HepG2 (cell line): Measurements from ENCODE around the gene PCNT. TPM values are rescaled to one million over a fixed set of nuclear protein-coding genes. Genes with fewer than 3 reads are reported as not detected.

ENCODE experiments used
- ATAC-seq: fragments of 200-7000 bp; cut with Tn5 transposase; 3 replicates; pipeline ENCODE4 v1.9.1; 2020; ENCODE audit warnings: mild to moderate bottlenecking, moderate library complexity
- BruUV-seq: library from RNA; stranded (reverse); fragments of 400-500 nt; replicated peaks from 2 replicates; lab custom pipeline; 2021; lab: Mats Ljungman, UMichigan
- CTCF ChIA-PET: fragments of 300-600 bp; formaldehyde crosslinking; extraction: SDS; loops from one replicate; lab custom pipeline; 2021; ENCODE audit warnings: low total read pairs, inconsistent platforms, low intra/inter-chr PET ratio; lab: Yijun Ruan, JAX
- POLR2A ChIA-PET: fragments of 350-600 bp; sonication (Branson Sonifier 250); formaldehyde crosslinking; loops from one replicate; lab custom pipeline; 2020; ENCODE audit warnings: antibody characterized with exemption, inconsistent platforms; lab: Yijun Ruan, JAX
- DNase-seq: peaks from one replicate; pipeline ENCODE4 v3.0.0-alpha.2; 2015; ENCODE audit warnings: low spot score
- FAIRE-seq: peaks from 3 replicates; lab custom pipeline; 2011; peaks lifted over from hg19 to GRCh38; lab: Jason Lieb, UNC
- H2AFZ ChIP-seq: one replicate; pipeline ENCODE4 v1.6.1; 2011; ENCODE audit warnings: low read length, inconsistent platforms
- H3K27ac ChIP-seq: fragments of 300-600 bp; 3 replicates; pipeline ENCODE4 v1.8.0; 2011; ENCODE audit warnings: mixed run types, mild to moderate bottlenecking, mixed read lengths, low read length, inconsistent platforms; ENCODE audit not compliant: insufficient read depth; ENCODE audit errors: extremely low read length
- H3K27me3 ChIP-seq, 2 experiments: fragments of 200-600 bp in 1 of 2; 2 replicates in 1 of 2; 3 replicates in 1 of 2; pipeline versions ENCODE4 v1.6.0 to v1.8.0; 2011; ENCODE audit warnings: low read length in 2 of 2, mild to moderate bottlenecking in 2 of 2, moderate library complexity in 2 of 2, inconsistent platforms in 1 of 2; ENCODE audit not compliant: insufficient read depth in 2 of 2, control insufficient read depth in 1 of 2
- H3K36me3 ChIP-seq, 2 experiments: fragments of 200-600 bp in 1 of 2; replicated peaks in 1 of 2; 2 replicates in 1 of 2; 3 replicates in 1 of 2; pipeline versions ENCODE4 v1.5.1 to v1.8.0; 2011; ENCODE audit warnings: low read length in 2 of 2, inconsistent platforms in 1 of 2; ENCODE audit not compliant: insufficient read depth in 2 of 2, control insufficient read depth in 1 of 2
- H3K4me1 ChIP-seq: 2 replicates; pipeline ENCODE4 v1.5.1; 2012; ENCODE audit warnings: low read length, inconsistent platforms; ENCODE audit not compliant: insufficient read depth
- H3K4me2 ChIP-seq: 2 replicates; pipeline ENCODE4 v1.6.0; 2011; ENCODE audit warnings: low read depth, low read length, inconsistent platforms
- H3K4me3 ChIP-seq, 3 experiments: fragments of 200-600 bp in 1 of 3; sonication (generic), shearing (Covaris generic) in 1 of 3; replicated peaks in 1 of 3; 2 replicates each; pipeline ENCODE4 v1.5.1; 2011 to 2016; ENCODE audit warnings: low read length in 3 of 3, inconsistent platforms in 2 of 3, low read depth in 2 of 3, mild to moderate bottlenecking in 2 of 3, control low read depth in 1 of 3, mixed read lengths in 1 of 3; ENCODE audit not compliant: insufficient read depth in 1 of 3
- H3K79me2 ChIP-seq: one replicate; pipeline ENCODE4 v1.6.1; 2011; ENCODE audit warnings: low read length, inconsistent platforms; ENCODE audit not compliant: insufficient read depth
- H3K9ac ChIP-seq: 2 replicates; pipeline ENCODE4 v1.6.0; 2011; ENCODE audit warnings: mild to moderate bottlenecking, low read depth, low read length, inconsistent platforms; ENCODE audit not compliant: insufficient read depth
- H3K9me3 ChIP-seq: 2 replicates; pipeline ENCODE4 v1.5.1; 2012; ENCODE audit warnings: mild to moderate bottlenecking, low read length
- H4K20me1 ChIP-seq: 2 replicates; pipeline ENCODE4 v1.6.0; 2011; ENCODE audit warnings: inconsistent platforms, mild to moderate bottlenecking, low read length, moderate library complexity; ENCODE audit not compliant: insufficient read depth
- FUBP1 ChIP-seq: sonication (generic); formaldehyde crosslinking; IDR thresholded peaks from 2 replicates; pipeline ENCODE4 v1.5.1; 2020; ENCODE audit warnings: missing genetic modification reagents, mild to moderate bottlenecking, borderline replicate concordance
- HNRNPLL ChIP-seq: fragments of 200-400 bp; formaldehyde crosslinking; IDR thresholded peaks from 2 replicates; pipeline ENCODE4 v1.6.1; 2017; ENCODE audit warnings: mild to moderate bottlenecking, low read depth, low read length; ENCODE audit not compliant: poor library complexity, severe bottlenecking
- KDM2A ChIP-seq: sonication (generic); formaldehyde crosslinking; IDR thresholded peaks from 2 replicates; pipeline ENCODE4 v1.4.0; 2020; ENCODE audit warnings: low read depth, missing genetic modification reagents, borderline replicate concordance
- NR2F2 ChIP-seq: IDR thresholded peaks from 2 replicates; pipeline ENCODE4 v1.6.1; 2012; ENCODE audit warnings: low read depth, inconsistent platforms, borderline replicate concordance
- POLR2AphosphoS5 ChIP-seq: IDR thresholded peaks from 2 replicates; pipeline ENCODE4 v1.6.1; 2012; ENCODE audit warnings: low read depth, low read length
- PPARG ChIP-seq: conservative IDR thresholded peaks from 2 replicates; pipeline ENCODE4 v1.6.1; 2016; ENCODE audit warnings: missing biosample characterization, missing genetic modification reagents
- TEAD2 ChIP-seq: sonication (generic); formaldehyde crosslinking; IDR thresholded peaks from 2 replicates; pipeline ENCODE4 v1.9.0; 2021; ENCODE audit warnings: missing genetic modification reagents
- ZC3H13 ChIP-seq: sonication (generic); formaldehyde crosslinking; IDR thresholded peaks from 2 replicates; pipeline ENCODE4 v1.8.1; 2023; ENCODE audit warnings: mild to moderate bottlenecking, missing genetic modification reagents, moderate library complexity
- WGBS: methylation state at CpG from one replicate; pipeline ENCODE4 v1.1.6; 2017; ENCODE audit warnings: low lambda C conversion rate; 5-methylcytosine and 5-hydroxymethylcytosine counted together
- in situ Hi-C: cut with HindIII; loops from 2 replicates; pipeline ENCODE4 v1.10.0; 2017; ENCODE audit warnings: low pct_unique_long_range_greater_than_20kb; ENCODE audit not compliant: extremely low pct_ligation_motif_present
- intact Hi-C: fragments of 100-400 bp; cut with micrococcal nuclease; formaldehyde crosslinking; loops from one replicate; pipeline ENCODE4 v1.10.0; 2022; ENCODE audit not compliant: unreplicated experiment
- polyA plus RNA-seq, 8 experiments: library from polyadenylated mRNA; depleted of rRNA in 3 of 8; stranded (reverse) in 7 of 8; unstranded in 1 of 8; fragments of >200 nt; fragmentation: Illumina TruSeq in 4 of 8; extraction: Trizol in 4 of 8; gene quantifications; 2 replicates each; pipeline versions ENCODE4 v1.2.1 to v1.2.3, GENCODE V29; 2011 to 2016; ENCODE audit warnings: low read depth in 4 of 8, missing spikeins in 1 of 8, mixed read lengths in 1 of 8; ENCODE audit not compliant: insufficient read depth in 1 of 8
- total RNA-seq, 5 experiments: library from RNA; depleted of rRNA; stranded (reverse); fragments of >200 nt; fragmentation: Illumina TruSeq; extraction: Trizol; gene quantifications; 2 replicates each; pipeline ENCODE4 v1.2.3, GENCODE V29; 2016; ENCODE audit warnings: low read depth in 1 of 5

Gene PCNT
- total and polyA plus RNA-seq, 2 of the 13 experiments (the other 11 are each of a cell fraction or from before 2014, with no cell fraction given): 5.6 to 12.4 TPM

GRCh38 chr21:46319186-46319585 lies 4.8 kb upstream of the PCNT start:
- Histone ChIP-seq H3K27me3 (no peaks in the 10 kb centered on the region; a peak in 1 of 5 replicates), H3K9ac (no peak overlapping the region), H3K79me2 (peaks cover 30% of the 10 kb centered on the region), H3K36me3 (peaks cover 0 to 1% of the 10 kb centered on the region in 2 experiments; a peak in 1 of 5 replicates), H3K27ac (no peak overlapping the region), H3K4me1 (peaks cover 36% of the 10 kb centered on the region), H4K20me1 (no peaks in the 10 kb centered on the region), H3K9me3 (no peaks in the 10 kb centered on the region), H2AFZ (no peak overlapping the region), H3K4me3 (no peak overlapping the region), H3K4me2 (no peak overlapping the region)
- no peak for FAIRE-seq
- POLR2A ChIA-PET: no interaction called here
- CTCF ChIA-PET: no interaction called here
- TF ChIP-seq HNRNPLL (no peak), PPARG (no peak), NR2F2 (no peak), FUBP1 (CRISPR knock-in tag) (no peak)
- 100% methylated on average over 4 of the region's 7 CpGs for WGBS
- in situ Hi-C loops: no loop called here
- no TSS peak for BruUV-seq
- intact Hi-C loops: no loop called here
- no peak for ATAC-seq
- no peak for DNase-seq

- Histone ChIP-seq H3K27ac (no peak overlapping the region), H3K36me3 (peaks cover 0 to 1% of the 10 kb centered on the region in 2 experiments; a peak in 1 of 5 replicates), H3K79me2 (peaks cover 32% of the 10 kb centered on the region), H3K9me3 (no peaks in the 10 kb centered on the region), H3K9ac (no peak overlapping the region), H3K4me2 (0 out of 2 replicates have a peak overlapping the region, but pooled peaks have one; percentile 4), H2AFZ (no peak overlapping the region), H3K27me3 (no peaks in the 10 kb centered on the region; a peak in 1 of 5 replicates), H4K20me1 (no peaks in the 10 kb centered on the region), H3K4me1 (peaks cover 37% of the 10 kb centered on the region), H3K4me3 (no peak overlapping the region; a peak in 1 of 6 replicates)
- 93% methylated on average over 4 of the region's 4 CpGs for WGBS
- TF ChIP-seq POLR2AphosphoS5 (peak; percentile 35; the same call in 1 of the 2 replicates), ZC3H13 (CRISPR knock-in tag) (peak; percentile 59; the same call in 1 of the 2 replicates), KDM2A (CRISPR knock-in tag) (no peak), TEAD2 (no peak)
- POLR2A ChIA-PET: no interaction called here
- intact Hi-C loops (loop anchor here (5.0 kb wide), 1 partner anchor 173 kb away; no protein-coding TSS in a partner anchor), in situ Hi-C loops (loop anchor here (5.0 kb wide), 1 partner anchor 33 kb away; the partner anchor contains the start of genes MCM3AP and YBEY)
- CTCF ChIA-PET: no interaction called here
- ATAC-seq (no peak), FAIRE-seq (peak; percentile 39), DNase-seq (no peak)
- no TSS peak for BruUV-seq
Observed at GRCh38 chr21:46320331-46320801, 3.6 kb upstream of the PCNT start.
